ENCODE data around the gene NHERF2. TPM values are rescaled to one million over a fixed set of nuclear protein-coding genes. Genes with fewer than 3 reads are reported as not detected.

The NHERF2 gene
- total RNA-seq, 4 donors from 2014 or later = 21.5 to 104 (median 30.2) TPM

DNA sequence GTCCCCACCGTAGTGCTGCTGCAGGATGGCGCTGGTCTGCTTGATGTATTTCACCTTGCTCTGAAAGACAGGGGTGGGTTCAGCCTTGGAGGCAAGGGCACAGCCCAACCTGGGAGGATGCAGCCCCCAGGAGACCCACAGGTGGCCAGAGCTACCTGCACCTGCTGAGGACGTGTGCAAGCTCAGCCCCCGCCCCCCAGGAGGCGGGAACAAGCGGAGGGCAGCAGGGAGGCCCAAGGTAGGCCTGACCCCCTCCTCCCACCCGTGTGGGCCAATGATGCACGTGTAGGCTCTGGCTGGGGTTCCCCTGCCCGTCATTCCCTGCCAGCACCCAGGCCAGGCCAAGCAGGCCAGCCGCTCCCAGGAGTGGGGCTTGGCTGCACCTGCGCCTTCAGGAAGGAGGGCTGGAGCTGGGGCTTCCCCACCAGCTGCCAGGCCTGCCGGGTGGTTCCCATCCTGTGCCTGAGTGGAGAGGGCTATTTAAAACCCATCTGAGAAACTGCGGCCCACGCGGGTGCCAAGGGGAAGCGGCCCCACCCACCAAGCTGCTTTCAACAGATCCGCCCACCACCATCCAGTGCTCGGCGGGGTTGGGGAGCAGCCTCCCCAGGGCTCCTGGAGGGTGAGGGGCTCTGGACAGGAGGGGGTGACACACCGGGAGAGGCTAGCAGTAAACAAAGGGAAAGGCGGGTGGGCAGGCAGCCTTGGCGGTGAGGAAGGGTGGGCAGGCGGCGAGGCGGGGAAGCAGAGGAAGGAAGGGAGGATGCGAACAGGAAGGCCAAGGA, 17.2 kb downstream of the NHERF2 start:
- no peak for DNase-seq
- peaks cover 7 to 72% (median 13%) of the 10 kb centered on the region in 4 donors for H3K4me1 ChIP-seq
- no peaks in the 10 kb centered on the region for H3K36me3 ChIP-seq
- H3K27ac ChIP-seq = peak overlapping the region in 3 of 4 donors; percentile 38 to 67 (median 58)
- no peaks in the 10 kb centered on the region for H3K27me3 ChIP-seq
- H3K4me3 ChIP-seq = no peak overlapping the region
- H3K9me3 ChIP-seq = no peaks in the 10 kb centered on the region
- TF ChIP-seq, protein P1, sequence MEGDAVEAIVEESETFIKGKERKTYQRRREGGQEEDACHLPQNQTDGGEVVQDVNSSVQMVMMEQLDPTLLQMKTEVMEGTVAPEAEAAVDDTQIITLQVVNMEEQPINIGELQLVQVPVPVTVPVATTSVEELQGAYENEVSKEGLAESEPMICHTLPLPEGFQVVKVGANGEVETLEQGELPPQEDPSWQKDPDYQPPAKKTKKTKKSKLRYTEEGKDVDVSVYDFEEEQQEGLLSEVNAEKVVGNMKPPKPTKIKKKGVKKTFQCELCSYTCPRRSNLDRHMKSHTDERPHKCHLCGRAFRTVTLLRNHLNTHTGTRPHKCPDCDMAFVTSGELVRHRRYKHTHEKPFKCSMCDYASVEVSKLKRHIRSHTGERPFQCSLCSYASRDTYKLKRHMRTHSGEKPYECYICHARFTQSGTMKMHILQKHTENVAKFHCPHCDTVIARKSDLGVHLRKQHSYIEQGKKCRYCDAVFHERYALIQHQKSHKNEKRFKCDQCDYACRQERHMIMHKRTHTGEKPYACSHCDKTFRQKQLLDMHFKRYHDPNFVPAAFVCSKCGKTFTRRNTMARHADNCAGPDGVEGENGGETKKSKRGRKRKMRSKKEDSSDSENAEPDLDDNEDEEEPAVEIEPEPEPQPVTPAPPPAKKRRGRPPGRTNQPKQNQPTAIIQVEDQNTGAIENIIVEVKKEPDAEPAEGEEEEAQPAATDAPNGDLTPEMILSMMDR (IDR thresholded peaks at IDR 0.05) = no peak
- no peak for TF ChIP-seq POLR2A (IDR thresholded peaks at IDR 0.05)

GRCh38 chr16:2044541-2044940, 17.8 kb downstream of the NHERF2 start:
- H3K27ac ChIP-seq = peak overlapping the region in 2 of 4 donors; percentile 35 to 38

DNA sequence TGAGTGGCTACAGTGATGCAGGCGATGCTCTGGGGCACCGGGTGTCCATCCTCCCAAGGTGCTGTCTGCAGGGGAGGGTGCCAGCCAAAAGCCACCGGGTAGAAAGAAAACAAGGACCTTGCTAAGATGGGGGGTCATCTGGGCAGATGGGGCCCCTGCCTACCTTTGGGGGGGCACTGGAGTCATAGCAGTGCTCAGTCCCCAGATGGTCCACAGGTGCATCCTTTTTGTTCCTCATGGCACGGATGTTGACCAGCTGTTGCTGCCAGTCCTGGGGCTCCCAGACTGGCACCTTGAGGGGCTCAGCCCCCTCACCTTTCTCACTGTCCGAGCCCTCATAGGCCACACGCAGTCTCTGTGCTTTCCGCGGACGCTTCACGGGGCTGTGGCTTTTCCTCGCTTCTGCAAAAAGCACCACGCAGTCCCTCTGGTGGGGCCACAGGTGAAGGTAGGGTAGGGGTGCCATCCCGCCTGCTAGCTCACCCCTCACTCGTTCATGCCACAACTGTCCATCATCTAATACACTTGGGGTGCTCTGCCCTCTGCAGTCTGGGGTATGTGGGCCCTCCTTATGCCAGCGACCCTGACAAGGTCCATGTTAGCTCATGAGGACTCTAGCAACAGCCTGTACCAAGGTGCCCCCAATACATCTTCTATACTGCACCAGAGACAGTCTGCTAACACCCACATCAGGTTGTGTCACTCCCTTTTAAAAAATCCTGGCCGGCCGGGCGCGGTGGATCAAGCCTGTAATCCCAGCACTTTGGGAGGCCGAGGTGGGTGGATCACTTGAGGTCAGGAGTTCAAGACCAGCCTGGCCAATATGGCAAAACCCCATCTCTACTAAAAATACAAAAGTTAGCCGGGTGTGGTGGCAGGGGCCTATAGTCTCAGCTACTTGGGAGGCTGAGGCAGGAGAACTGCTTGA, 19.5 kb downstream of the NHERF2 start:
- Histone ChIP-seq H3K27ac (peak overlapping the region; percentile 55 to 77 (median 73)), H3K36me3 (peaks cover 0 to 13% (median 0%) of the 10 kb centered on the region in 3 donors), H3K4me3 (peak overlapping the region in 1 of 4 donors; percentile 90), H3K9me3 (no peaks in the 10 kb centered on the region), H3K4me1 (peaks cover 7 to 54% (median 11%) of the 10 kb centered on the region in 4 donors), H3K27me3 (no peaks in the 10 kb centered on the region)
- DNase-seq = no peak
- TF ChIP-seq, protein P1 (IDR thresholded peaks at IDR 0.05) = no peak
- TF ChIP-seq POLR2A (IDR thresholded peaks at IDR 0.05) = no peak

More at GRCh38 chr16:2044541-2044940, 17.8 kb downstream of the NHERF2 start:
- H3K36me3 ChIP-seq = no peaks in the 10 kb centered on the region
- H3K4me1 ChIP-seq = peaks cover 7 to 70% (median 14%) of the 10 kb centered on the region in 4 donors
- no peaks in the 10 kb centered on the region for H3K9me3 ChIP-seq
- H3K4me3 ChIP-seq = no peak overlapping the region
- no peak for TF ChIP-seq POLR2A (IDR thresholded peaks at IDR 0.05)
- no peak for DNase-seq
- H3K27me3 ChIP-seq = no peaks in the 10 kb centered on the region

- peaks cover 0 to 20% (median 0%) of the 10 kb centered on the region in 3 donors for H3K36me3 ChIP-seq
Observed at GRCh38 chr16:2046893-2047329, 20.2 kb downstream of the NHERF2 start.

DNA sequence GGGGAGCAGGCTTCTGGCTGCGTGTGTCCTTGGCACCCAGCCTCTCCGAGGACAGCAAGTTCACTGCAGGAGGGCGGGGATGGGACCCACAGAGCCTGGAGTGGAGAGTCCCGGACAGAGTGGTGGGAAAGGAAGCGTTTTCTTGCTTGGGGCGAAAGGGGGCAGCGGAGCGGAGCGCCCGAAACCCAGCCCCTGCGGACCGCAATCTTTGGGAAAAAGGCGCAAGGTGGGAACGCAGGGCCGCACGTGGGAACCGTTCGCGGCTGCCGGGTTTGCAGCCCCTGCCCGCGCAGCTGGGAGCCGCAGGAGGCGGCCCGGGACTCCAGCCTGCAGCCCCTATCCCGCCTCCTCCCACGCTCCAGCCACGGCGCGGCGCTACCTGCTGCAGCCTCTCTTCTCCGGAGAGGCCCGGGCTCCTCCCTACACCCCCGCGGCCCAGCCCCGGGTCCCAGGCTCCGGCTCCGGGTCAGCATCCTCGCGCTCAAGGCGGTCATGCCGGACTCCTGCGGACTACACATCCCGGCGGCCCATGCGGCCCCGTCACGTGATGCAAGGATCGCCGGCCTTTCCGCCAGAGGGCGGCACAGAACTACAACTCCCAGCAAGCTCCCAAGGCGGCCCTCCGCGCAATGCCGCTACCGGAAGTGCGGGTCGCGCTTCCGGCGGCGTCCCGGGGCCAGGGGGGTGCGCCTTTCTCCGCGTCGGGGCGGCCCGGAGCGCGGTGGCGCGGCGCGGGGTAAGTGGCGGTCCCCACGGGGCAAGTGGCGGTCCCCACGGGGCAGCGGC, 20.8 kb downstream of the NHERF2 start, which contains the start of the genes NTHL1 and TSC2:
Gene NTHL1 (minus strand): TSS at position 505 of the 786 bp plus-strand sequence. CDS start 11 bp downstream, at position 494.
Gene TSC2 (plus strand): TSS at position 656 of the 786 bp plus-strand sequence. CDS start 631 bp downstream, outside the sequence.
- no peak for TF ChIP-seq POLR2A (IDR thresholded peaks at IDR 0.05)
- TF ChIP-seq, protein P1 (IDR thresholded peaks at IDR 0.05) = peak; percentile 38 to 73 (median 64)
- Histone ChIP-seq H3K27ac (peak within 1 kb of the TSS; percentile 55 to 77 (median 73)), H3K36me3 (peaks cover 0 to 26% (median 0%) of the 10 kb centered on the region in 3 donors), H3K4me3 (peak within 1 kb of the TSS; percentile 76 to 93 (median 88)), H3K9me3 (no peaks in the 10 kb centered on the region), H3K27me3 (no peaks in the 10 kb centered on the region), H3K4me1 (peaks cover 7 to 41% (median 11%) of the 10 kb centered on the region in 4 donors)
- peak; percentile 95 to 98 (median 97) for DNase-seq

More at GRCh38 chr16:2046893-2047329, 20.2 kb downstream of the NHERF2 start:
- TF ChIP-seq POLR2A (IDR thresholded peaks at IDR 0.05) = no peak
- TF ChIP-seq, protein P1 (IDR thresholded peaks at IDR 0.05) = no peak
- H3K27me3 ChIP-seq = no peaks in the 10 kb centered on the region
- no peak for DNase-seq
- peak overlapping the region; percentile 55 to 77 (median 73) for H3K27ac ChIP-seq
- H3K9me3 ChIP-seq = no peaks in the 10 kb centered on the region
- H3K4me3 ChIP-seq = peak overlapping the region; percentile 76 to 93 (median 88)
- H3K4me1 ChIP-seq = peaks cover 7 to 47% (median 11%) of the 10 kb centered on the region in 4 donors
